ENCODE results near the gene CSN3. TPM values are rescaled to one million over a fixed set of nuclear protein-coding genes. Genes with fewer than 3 reads are reported as not detected.

CSN3 gene
- total and polyA plus RNA-seq, 9 donors: not detected

DNA sequence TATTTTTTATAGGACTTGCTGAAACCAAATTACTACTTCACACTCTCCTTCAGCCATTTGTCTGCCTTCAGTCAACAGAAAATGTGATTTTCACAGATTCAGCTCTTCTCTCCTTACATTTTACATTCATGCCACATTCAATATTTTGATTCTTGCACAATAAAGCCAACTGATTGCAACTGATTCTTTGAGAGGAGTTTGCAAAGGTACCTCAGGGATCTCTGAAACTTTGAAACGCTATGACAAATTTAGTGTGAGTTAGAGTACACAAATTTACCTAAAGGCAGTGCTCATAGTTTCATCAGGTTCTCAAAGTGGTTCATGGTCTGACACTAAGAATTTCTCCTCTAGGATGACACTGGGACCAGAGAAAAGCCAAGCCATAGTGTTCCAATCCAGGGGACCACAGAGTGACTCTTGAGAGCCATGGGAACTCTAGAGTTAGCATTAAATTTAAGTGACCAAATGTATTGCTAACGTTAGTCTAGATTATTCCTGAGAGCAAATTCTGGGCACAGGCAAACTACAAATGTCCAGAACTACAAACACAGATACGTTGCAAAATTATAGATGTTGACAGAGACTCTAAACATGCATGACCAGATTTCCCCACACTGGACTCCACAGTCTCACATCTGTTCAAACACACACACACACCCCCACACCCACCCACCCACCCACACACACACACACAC, 9.0 kb downstream of the CSN3 start:
- no peak for DNase-seq
- Histone ChIP-seq H3K36me3 (no peaks in the 10 kb centered on the region), H3K27me3 (peaks cover 5% of the 10 kb centered on the region), H3K9me3 (no peaks in the 10 kb centered on the region), H3K27ac (no peak overlapping the region), H3K4me1 (ENCODE audit: insufficient read depth) (no peaks in the 10 kb centered on the region), H3K4me3 (no peak overlapping the region)
- intact Hi-C loops (cut with DNase I): no loop called here
- 11 to 59% (median 25%) methylated on average over 3 of the region's 3 CpGs for WGBS, 3 donors
- TF ChIP-seq, protein P1, sequence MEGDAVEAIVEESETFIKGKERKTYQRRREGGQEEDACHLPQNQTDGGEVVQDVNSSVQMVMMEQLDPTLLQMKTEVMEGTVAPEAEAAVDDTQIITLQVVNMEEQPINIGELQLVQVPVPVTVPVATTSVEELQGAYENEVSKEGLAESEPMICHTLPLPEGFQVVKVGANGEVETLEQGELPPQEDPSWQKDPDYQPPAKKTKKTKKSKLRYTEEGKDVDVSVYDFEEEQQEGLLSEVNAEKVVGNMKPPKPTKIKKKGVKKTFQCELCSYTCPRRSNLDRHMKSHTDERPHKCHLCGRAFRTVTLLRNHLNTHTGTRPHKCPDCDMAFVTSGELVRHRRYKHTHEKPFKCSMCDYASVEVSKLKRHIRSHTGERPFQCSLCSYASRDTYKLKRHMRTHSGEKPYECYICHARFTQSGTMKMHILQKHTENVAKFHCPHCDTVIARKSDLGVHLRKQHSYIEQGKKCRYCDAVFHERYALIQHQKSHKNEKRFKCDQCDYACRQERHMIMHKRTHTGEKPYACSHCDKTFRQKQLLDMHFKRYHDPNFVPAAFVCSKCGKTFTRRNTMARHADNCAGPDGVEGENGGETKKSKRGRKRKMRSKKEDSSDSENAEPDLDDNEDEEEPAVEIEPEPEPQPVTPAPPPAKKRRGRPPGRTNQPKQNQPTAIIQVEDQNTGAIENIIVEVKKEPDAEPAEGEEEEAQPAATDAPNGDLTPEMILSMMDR (IDR thresholded peaks at IDR 0.05): no peak
- TF ChIP-seq POLR2A (IDR thresholded peaks at IDR 0.05) (no peak), EP300 (IDR thresholded peaks at IDR 0.05) (no peak)

DNA sequence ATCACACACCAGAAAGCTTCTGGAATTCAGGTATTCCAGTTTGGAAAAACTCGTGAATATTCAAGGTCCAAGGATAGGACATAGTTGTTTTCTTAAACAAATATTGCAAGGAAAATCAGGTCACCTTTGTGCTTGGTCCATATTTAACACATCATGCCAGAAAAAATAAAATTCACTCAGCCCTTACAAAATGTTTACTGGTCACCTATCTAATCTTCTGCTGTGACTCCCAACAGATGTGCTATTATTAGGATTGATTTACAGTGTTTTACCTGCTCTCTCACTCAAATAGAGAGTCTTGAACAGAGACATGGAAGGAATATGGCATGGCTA, 9.5 kb downstream of the CSN3 start:
- TF ChIP-seq, protein P1 (IDR thresholded peaks at IDR 0.05): no peak
- TF ChIP-seq EP300 (IDR thresholded peaks at IDR 0.05) (no peak), POLR2A (IDR thresholded peaks at IDR 0.05) (no peak)
- WGBS, 3 donors: 10 to 41% (median 13%) methylated on average over 1 of the region's 1 CpG
- no peak for DNase-seq
- Histone ChIP-seq H3K9me3 (no peaks in the 10 kb centered on the region), H3K4me1 (ENCODE audit: insufficient read depth) (no peaks in the 10 kb centered on the region), H3K36me3 (no peaks in the 10 kb centered on the region), H3K27me3 (peaks cover 5% of the 10 kb centered on the region), H3K4me3 (no peak overlapping the region), H3K27ac (no peak overlapping the region)
- intact Hi-C loops (cut with DNase I): no loop called here

DNA sequence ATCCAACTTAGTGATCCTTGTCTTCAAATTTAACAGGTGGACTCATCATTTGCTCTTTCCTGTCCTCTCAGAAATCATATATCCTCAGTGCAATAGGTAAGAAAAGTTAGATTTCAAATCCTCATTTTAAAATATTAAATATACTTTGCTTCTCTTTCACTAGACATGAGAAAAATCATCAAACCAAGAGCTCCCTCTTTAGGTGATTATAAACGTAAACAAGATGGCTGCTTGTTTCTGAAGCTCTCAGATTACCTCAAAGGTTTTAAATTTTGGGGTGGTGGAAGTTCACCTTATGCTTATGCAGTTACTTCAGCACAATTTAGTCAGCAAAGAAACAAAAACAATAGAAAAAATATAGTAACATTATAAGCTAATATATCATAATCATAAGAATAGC, 27.3 kb downstream of the CSN3 start:
- no peaks in the 10 kb centered on the region for H3K4me1 ChIP-seq (ENCODE audit: insufficient read depth)
- WGBS, 3 donors: 0 to 10% (median 1%) methylated on average over 1 of the region's 1 CpG
- H3K36me3 ChIP-seq: no peaks in the 10 kb centered on the region
- no peak for DNase-seq
- TF ChIP-seq, protein P1 (IDR thresholded peaks at IDR 0.05): no peak
- TF ChIP-seq EP300 (IDR thresholded peaks at IDR 0.05) (no peak), POLR2A (IDR thresholded peaks at IDR 0.05) (no peak)
- no peak overlapping the region for H3K4me3 ChIP-seq
- H3K27me3 ChIP-seq: peaks cover 2% of the 10 kb centered on the region
- no peaks in the 10 kb centered on the region for H3K9me3 ChIP-seq
- intact Hi-C loops (cut with DNase I): no loop called here
- H3K27ac ChIP-seq: no peak overlapping the region

DNA sequence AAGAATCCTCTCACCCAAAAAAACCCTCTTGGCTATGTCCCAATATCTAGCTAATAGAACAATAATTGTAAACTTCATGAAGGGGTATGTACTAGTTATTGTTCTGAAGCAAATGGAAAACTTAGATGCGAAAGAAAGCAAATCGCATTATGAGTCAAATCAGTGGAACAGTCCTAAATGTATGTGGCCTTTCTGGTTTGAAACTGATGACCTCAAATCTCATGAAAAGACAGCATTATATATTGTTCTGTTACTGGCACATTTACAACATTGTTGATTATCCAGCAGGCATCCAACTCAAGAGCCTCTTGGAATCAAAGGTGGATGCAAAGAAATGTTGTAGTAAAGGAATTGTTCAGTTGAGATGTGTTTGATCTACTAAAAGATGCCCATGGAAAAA, 34.7 kb downstream of the CSN3 start:
- Histone ChIP-seq H3K4me3 (no peak overlapping the region), H3K4me1 (ENCODE audit: insufficient read depth) (no peaks in the 10 kb centered on the region), H3K36me3 (no peaks in the 10 kb centered on the region), H3K27ac (no peak overlapping the region), H3K9me3 (no peaks in the 10 kb centered on the region), H3K27me3 (no peaks in the 10 kb centered on the region)
- WGBS, 3 donors: 97 to 99% (median 99%) methylated on average over 2 of the region's 2 CpGs
- intact Hi-C loops (cut with DNase I): no loop called here
- no peak for TF ChIP-seq EP300 (IDR thresholded peaks at IDR 0.05)
- TF ChIP-seq, protein P1 (IDR thresholded peaks at IDR 0.05): no peak
- TF ChIP-seq POLR2A (IDR thresholded peaks at IDR 0.05): no peak
- no peak for DNase-seq

All from ovary (tissue), 9 donors.